ENCODE data around the gene SAA4. TPM values are rescaled to one million over a fixed set of nuclear protein-coding genes. Genes with fewer than 3 reads are reported as not detected.
A peak's percentile ranks its signal among the peaks of the same experiment; 100 is the strongest.
"Not testable (repeated sequence)": the region's sequence is repeated elsewhere in the genome, so short reads cannot be mapped to it uniquely, and the experiment has no call there.

Gene SAA4
- polyA plus RNA-seq, 3 donors, result not detected

DNA sequence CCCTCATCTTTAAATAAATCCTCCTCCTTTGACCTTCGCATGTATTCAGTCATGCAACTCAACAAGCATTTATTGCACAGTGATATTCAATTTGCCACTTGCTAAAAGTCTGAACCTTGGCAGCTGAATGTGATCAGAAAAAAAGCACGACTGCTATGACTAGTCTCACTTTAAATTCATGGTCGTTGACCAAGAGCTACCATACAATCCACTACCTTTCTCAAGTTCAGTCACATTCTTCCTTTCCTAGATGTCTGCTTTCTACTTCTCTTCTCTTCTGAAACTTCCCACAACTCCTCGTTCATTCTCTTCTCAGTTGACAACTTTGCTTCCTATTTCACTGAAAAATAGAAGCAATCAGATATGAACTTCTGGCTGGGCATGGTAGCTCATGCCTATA is 27.4 kb upstream of the SAA4 start:
- 79% methylated on average over 4 of the region's 4 CpGs for WGBS (ENCODE audit: insufficient coverage)
- H3K9me3 ChIP-seq (replicated peaks in 1 of 2; ENCODE audit: control insufficient read depth in 1 of 2, insufficient read depth in 1 of 2, low read length in 2 of 2), result peaks cover 0 to 6% of the 10 kb centered on the region in 2 donors
- TF ChIP-seq CTCF (IDR thresholded peaks at IDR 0.05), result no peak
- no peaks in the 10 kb centered on the region for H3K79me2 ChIP-seq (ENCODE audit: insufficient read depth, low read length)
- Mint-ChIP-seq H3K4me3 (no peak overlapping the region), H3K27ac (peak overlapping the region in 3 of 7 donors; percentile 6 to 57 (median 12)), H3K36me3 (no peaks in the 10 kb centered on the region), H3K9me3 (peaks cover 0 to 5% (median 3%) of the 10 kb centered on the region in 7 donors), H3K27me3 (ENCODE audit: low read depth in 3 of 3) (peaks cover 0 to 4% (median 2%) of the 10 kb centered on the region in 3 donors), H3K4me1 (peaks cover 31% of the 10 kb centered on the region)
- intact Hi-C loops (cut with micrococcal nuclease), result no loop called here
- H4K20me1 ChIP-seq (ENCODE audit: insufficient read depth, low read length), result no peaks in the 10 kb centered on the region
- H3K9ac ChIP-seq (ENCODE audit: insufficient read depth, low read length, poor library complexity, severe bottlenecking), result no peak overlapping the region
- H2AFZ ChIP-seq (ENCODE audit: insufficient read depth, low read depth, low read length, poor library complexity, severe bottlenecking), result no peak overlapping the region
- peaks cover 10 to 13% of the 10 kb centered on the region in 2 donors for H3K4me1 ChIP-seq (ENCODE audit: control insufficient read depth in 1 of 2, insufficient read depth in 2 of 2, low read length in 2 of 2)
- no peak overlapping the region for H3K4me3 ChIP-seq (replicated peaks in 1 of 3; ENCODE audit: low read depth in 2 of 3, low read length in 3 of 3)
- H3K36me3 ChIP-seq (replicated peaks in 1 of 2; ENCODE audit: control insufficient read depth in 1 of 2, insufficient read depth in 2 of 2, low read length in 2 of 2), result no peaks in the 10 kb centered on the region
- H3K27me3 ChIP-seq (ENCODE audit: control insufficient read depth in 2 of 2, insufficient read depth in 2 of 2, low read length in 2 of 2), result peaks cover 0 to 4% of the 10 kb centered on the region in 2 donors
- H3K4me2 ChIP-seq (replicated peaks; ENCODE audit: extremely low read depth, low read length, poor library complexity, severe bottlenecking), result no peak overlapping the region
- H3K27ac ChIP-seq (ENCODE audit: low read depth in 1 of 2, low read length in 2 of 2), result no peak overlapping the region
- no peak for DNase-seq

DNA sequence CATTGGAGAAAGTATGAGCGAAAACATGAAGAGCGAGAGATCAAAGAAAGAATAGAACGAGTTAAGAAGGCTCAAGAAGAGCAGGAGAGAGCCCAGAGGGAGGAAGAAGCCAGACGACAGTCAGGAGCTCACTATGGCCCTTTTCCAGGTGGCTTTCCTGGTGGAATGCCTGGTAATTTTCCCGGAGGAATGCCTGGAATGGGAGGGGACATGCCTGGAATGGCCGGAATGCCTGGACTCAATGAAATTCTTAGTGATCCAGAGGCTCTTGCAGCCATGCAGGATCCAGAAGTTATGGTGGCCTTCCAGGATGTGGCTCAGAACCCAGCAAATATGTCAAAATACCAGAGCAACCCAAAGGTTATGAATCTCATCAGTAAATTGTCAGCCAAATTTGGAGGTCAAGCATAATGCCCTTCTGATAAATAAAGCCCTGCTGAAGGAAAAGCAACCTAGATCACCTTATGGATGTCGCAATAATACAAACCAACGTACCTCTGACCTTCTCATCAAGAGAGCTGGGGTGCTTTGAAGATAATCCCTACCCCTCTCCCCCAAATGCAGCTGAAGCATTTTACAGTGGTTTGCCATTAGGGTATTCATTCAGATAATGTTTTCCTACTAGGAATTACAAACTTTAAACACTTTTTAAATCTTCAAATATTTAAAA is 26.2 kb upstream of the SAA4 start:
- intact Hi-C loops (cut with micrococcal nuclease); H3K36me3 ChIP-seq (replicated peaks in 1 of 2; ENCODE audit: control insufficient read depth in 1 of 2, insufficient read depth in 2 of 2, low read length in 2 of 2); H3K9me3 ChIP-seq (replicated peaks in 1 of 2; ENCODE audit: control insufficient read depth in 1 of 2, insufficient read depth in 1 of 2, low read length in 2 of 2); H3K9ac ChIP-seq (ENCODE audit: insufficient read depth, low read length, poor library complexity, severe bottlenecking); H2AFZ ChIP-seq (ENCODE audit: insufficient read depth, low read depth, low read length, poor library complexity, severe bottlenecking); H3K79me2 ChIP-seq (ENCODE audit: insufficient read depth, low read length); H3K4me3 ChIP-seq (replicated peaks in 1 of 3; ENCODE audit: low read depth in 2 of 3, low read length in 3 of 3); H3K4me2 ChIP-seq (replicated peaks; ENCODE audit: extremely low read depth, low read length, poor library complexity, severe bottlenecking); H3K27me3 ChIP-seq (ENCODE audit: control insufficient read depth in 2 of 2, insufficient read depth in 2 of 2, low read length in 2 of 2); H3K27me3 Mint-ChIP-seq (ENCODE audit: low read depth in 3 of 3); H3K27ac Mint-ChIP-seq; DNase-seq; H4K20me1 ChIP-seq (ENCODE audit: insufficient read depth, low read length); H3K27ac ChIP-seq (ENCODE audit: low read depth in 1 of 2, low read length in 2 of 2); H3K36me3 Mint-ChIP-seq; H3K9me3 Mint-ChIP-seq; H3K4me3 Mint-ChIP-seq: not testable (repeated sequence)
- peaks cover 26% of the 10 kb centered on the region for H3K4me1 Mint-ChIP-seq
- H3K4me1 ChIP-seq (ENCODE audit: control insufficient read depth in 1 of 2, insufficient read depth in 2 of 2, low read length in 2 of 2), result peaks cover 10 to 13% of the 10 kb centered on the region in 2 donors
- WGBS (ENCODE audit: insufficient coverage), result 91% methylated on average over 4 of the region's 8 CpGs
